Skeletal muscle tissue (tissue), 4 donors: Measurements from ENCODE around the gene BRINP3. TPM values are rescaled to one million over a fixed set of nuclear protein-coding genes. Genes with fewer than 3 reads are reported as not detected.

Source experiments
- H3K27ac ChIP-seq: one replicate; pipeline ENCODE4 v1.7.0; 2013; ENCODE audit warnings: mild to moderate bottlenecking, low read depth, low read length, inconsistent platforms
- H3K27me3 ChIP-seq, 3 donors: one replicate each; pipeline ENCODE4 v1.7.0; 2013; ENCODE audit warnings: low read length in 3 of 3; ENCODE audit not compliant: control insufficient read depth in 3 of 3, insufficient read depth in 3 of 3
- H3K36me3 ChIP-seq, 3 donors: one replicate each; pipeline ENCODE4 v1.7.0; 2013; ENCODE audit warnings: low read length in 3 of 3; ENCODE audit not compliant: control insufficient read depth in 3 of 3, insufficient read depth in 3 of 3
- H3K4me1 ChIP-seq, 3 donors: one replicate each; pipeline ENCODE4 v1.7.0; 2013; ENCODE audit warnings: low read length in 3 of 3, mild to moderate bottlenecking in 3 of 3; ENCODE audit not compliant: control insufficient read depth in 3 of 3, insufficient read depth in 3 of 3
- H3K4me3 ChIP-seq, 3 donors: one replicate each; pipeline ENCODE4 v1.7.0; 2013; ENCODE audit warnings: low read length in 3 of 3
- H3K9ac ChIP-seq, 3 donors: one replicate each; pipeline ENCODE4 v1.7.0; 2013; ENCODE audit warnings: low read length in 3 of 3, mild to moderate bottlenecking in 3 of 3, moderate library complexity in 2 of 3, low read depth in 1 of 3
- H3K9me3 ChIP-seq, 3 donors: one replicate each; pipeline ENCODE4 v1.7.0; 2013; ENCODE audit warnings: low read length in 3 of 3; ENCODE audit not compliant: control insufficient read depth in 3 of 3
- total RNA-seq: library from RNA; depleted of rRNA; stranded (reverse); fragments of >200 nt; gene quantifications from one replicate; pipeline ENCODE4 v1.2.3, GENCODE V29; 2014
- donor health status: Osteomylitis.

Gene BRINP3
- total RNA-seq, 1 donor from 2014 or later, result 3.7 TPM

DNA sequence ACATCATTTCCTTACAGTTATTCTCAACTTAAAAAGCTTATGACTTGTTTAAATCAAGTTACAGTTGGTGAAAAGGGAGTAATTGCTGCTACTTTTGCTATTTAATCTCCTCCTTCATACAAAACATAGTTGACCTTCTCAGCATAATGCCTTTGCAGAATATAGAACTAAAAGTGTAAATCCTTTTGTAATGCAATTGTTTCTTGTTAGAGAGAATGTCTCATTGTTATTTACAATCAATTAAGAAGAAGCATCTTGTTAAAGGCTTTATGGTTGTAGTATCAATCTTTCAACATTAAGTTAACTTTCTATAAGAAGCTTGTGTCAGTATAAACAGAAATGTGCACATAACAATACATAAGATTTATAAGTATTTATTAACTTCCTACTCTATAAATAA lies 360.7 kb downstream of the BRINP3 start:
- no peaks in the 10 kb centered on the region for H3K36me3 ChIP-seq
- no peaks in the 10 kb centered on the region for H3K4me1 ChIP-seq
- H3K27me3 ChIP-seq, result no peaks in the 10 kb centered on the region
- H3K4me3 ChIP-seq, result no peak overlapping the region
- no peak overlapping the region for H3K9ac ChIP-seq
- no peak overlapping the region for H3K27ac ChIP-seq
- H3K9me3 ChIP-seq, result no peaks in the 10 kb centered on the region

DNA sequence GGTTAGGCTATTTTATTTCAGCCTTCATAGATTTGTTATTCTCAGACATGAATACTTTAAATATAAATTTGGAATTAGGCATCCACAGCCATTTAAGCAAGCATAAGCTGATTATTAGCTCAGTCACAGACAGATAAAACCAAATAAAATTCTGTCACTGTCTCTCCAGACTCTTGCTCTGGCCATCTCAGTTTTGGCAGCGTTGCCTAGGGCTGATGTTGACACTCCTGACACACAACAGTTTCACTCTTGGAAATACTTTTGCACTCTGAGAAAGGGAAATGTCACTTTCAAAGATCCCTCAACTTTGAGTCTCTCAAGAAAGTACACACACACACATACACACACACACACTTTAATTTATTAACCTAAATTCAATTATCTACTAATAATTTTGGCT lies 372.7 kb downstream of the BRINP3 start:
- Histone ChIP-seq H3K4me3 (no peak overlapping the region), H3K9ac (no peak overlapping the region), H3K36me3 (no peaks in the 10 kb centered on the region), H3K9me3 (no peaks in the 10 kb centered on the region), H3K4me1 (no peaks in the 10 kb centered on the region), H3K27ac (no peak overlapping the region), H3K27me3 (no peaks in the 10 kb centered on the region)

DNA sequence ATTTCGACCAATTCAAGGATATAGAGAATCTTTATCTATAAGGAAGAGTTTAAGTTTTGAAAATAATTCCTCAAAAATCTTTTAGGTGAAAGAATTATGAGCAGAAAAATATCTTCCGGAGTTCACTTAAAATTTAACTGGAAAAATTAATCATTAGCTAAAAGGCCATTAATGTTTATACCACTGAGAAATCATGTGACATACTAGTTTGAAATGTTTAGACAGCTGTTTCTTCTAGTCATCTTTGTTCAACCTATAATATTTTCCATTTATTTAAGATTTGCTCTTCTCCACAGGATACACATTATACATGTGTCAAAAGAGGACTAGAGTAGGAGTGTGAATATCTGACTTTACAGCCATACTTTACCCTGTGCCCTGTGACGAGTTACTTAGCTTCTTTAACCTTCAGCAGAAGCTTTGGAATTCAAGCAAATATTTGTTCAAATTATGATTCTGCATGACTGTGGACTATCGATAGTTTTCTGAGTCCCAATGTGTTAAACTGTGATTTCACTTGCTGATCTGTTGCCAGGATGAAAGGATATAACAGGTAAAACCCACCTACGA lies 374.8 kb downstream of the BRINP3 start:
- H3K4me3 ChIP-seq, result no peak overlapping the region
- H3K9me3 ChIP-seq, result no peaks in the 10 kb centered on the region
- no peak overlapping the region for H3K9ac ChIP-seq
- H3K4me1 ChIP-seq, result no peaks in the 10 kb centered on the region
- H3K27ac ChIP-seq, result no peak overlapping the region
- H3K27me3 ChIP-seq, result no peaks in the 10 kb centered on the region
- H3K36me3 ChIP-seq, result no peaks in the 10 kb centered on the region

DNA sequence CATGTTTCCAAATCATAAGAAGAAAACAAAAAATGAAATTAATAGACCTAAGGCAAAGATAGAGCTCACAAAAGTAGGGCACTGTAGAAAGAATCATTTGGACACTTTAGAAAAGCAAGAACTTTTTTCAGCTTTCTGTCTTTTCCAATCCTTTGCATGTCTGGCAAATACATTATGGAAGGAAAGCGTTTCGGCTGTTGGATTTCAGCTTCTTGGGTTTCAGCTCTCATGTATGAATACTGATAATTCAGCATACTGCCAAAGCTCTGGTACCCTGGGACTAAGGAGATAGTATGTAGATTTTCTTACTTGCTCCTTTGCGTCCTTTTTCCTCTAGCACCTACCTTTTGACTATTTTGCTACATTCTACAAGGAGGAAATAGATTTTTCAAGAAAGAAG lies 375.9 kb downstream of the BRINP3 start:
- Histone ChIP-seq H3K27me3 (no peaks in the 10 kb centered on the region), H3K9me3 (no peaks in the 10 kb centered on the region), H3K27ac (no peak overlapping the region), H3K9ac (no peak overlapping the region), H3K4me3 (no peak overlapping the region), H3K4me1 (no peaks in the 10 kb centered on the region), H3K36me3 (no peaks in the 10 kb centered on the region)

DNA sequence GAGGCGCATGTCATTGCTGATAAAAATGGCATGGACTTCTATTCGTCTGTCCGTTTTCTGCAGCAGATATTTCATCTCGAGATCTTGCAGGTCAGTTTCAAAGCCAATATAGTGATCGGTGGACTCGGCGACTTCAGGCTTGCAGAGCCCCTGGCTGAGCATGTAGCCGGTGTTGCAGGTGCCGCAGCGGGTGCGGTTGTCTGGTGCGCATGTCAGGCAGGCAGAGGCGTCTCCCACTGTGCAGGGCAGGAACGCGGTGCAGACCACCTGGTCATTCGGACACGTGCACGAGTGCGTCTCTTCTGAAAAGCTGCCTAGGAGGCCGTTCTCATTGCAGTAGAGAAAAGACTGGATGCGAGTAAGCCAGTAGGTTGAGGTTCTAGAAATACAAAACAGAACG lies 378.9 kb downstream of the BRINP3 start:
- no peak overlapping the region for H3K4me3 ChIP-seq
- no peaks in the 10 kb centered on the region for H3K9me3 ChIP-seq
- H3K36me3 ChIP-seq, result no peaks in the 10 kb centered on the region
- H3K27ac ChIP-seq, result no peak overlapping the region
- H3K4me1 ChIP-seq, result no peaks in the 10 kb centered on the region
- no peak overlapping the region for H3K9ac ChIP-seq
- H3K27me3 ChIP-seq, result no peaks in the 10 kb centered on the region

DNA sequence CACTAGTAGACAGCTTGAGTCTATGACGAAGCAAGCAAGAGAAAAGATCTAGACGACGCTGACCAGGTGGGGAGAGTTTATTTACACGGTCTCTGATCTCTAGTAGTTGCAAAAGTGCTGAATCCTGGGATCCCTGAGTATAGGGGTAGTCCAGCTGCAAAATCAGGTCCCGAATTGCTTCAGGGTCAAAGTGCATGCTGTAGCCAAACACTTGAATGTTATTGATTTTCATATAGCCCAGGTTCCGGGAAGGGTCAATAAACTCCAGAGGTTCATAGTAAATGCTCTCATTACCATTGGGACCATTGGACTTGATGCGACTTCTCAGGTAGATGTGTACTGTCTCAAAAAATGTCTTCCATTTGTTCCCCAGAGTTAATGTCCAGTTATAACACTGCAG lies 379.6 kb downstream of the BRINP3 start:
- no peaks in the 10 kb centered on the region for H3K36me3 ChIP-seq
- no peaks in the 10 kb centered on the region for H3K9me3 ChIP-seq
- no peaks in the 10 kb centered on the region for H3K27me3 ChIP-seq
- no peaks in the 10 kb centered on the region for H3K4me1 ChIP-seq
- no peak overlapping the region for H3K4me3 ChIP-seq
- no peak overlapping the region for H3K9ac ChIP-seq
- no peak overlapping the region for H3K27ac ChIP-seq

DNA sequence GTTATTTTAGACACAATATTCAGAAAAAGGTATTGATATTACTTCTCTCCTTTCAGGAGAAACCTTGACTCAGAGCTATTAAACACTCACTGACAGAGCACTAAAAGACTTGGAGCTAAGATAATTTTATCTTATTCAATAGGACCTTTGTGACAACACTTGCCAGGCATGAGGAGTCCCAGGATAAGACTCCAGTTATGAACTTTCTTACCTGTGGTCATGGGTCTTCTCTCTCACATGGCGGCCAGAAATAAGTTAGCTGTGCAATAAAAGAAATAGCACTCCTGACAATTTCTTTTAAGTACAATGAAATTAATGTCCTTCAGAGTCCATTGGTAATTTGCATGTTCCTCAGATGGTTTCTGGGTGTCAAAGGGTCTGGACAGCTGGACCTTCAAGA lies 382.1 kb downstream of the BRINP3 start:
- Histone ChIP-seq H3K36me3 (no peaks in the 10 kb centered on the region), H3K4me3 (no peak overlapping the region), H3K4me1 (no peaks in the 10 kb centered on the region), H3K9me3 (no peaks in the 10 kb centered on the region), H3K27me3 (no peaks in the 10 kb centered on the region), H3K27ac (no peak overlapping the region), H3K9ac (no peak overlapping the region)

DNA sequence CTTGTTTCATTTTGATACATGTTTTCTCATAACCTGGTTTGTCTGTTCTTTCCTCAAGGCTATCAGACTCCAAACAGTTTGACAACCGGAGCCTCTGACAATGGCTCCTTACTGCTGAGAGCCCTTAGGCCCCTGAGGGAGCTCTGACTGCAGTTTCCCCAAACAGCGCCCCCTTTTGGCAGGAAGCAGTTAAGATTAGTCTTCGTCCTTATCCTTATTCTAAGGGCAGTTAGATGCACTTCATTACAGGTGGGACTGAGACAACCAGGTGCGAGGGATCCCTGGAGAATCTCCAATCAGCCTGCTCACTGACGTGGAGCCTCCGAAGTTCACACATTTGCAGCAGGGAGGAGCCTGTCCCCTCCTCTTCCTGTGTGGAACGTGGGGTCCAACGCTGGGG lies 393.1 kb downstream of the BRINP3 start:
- Histone ChIP-seq H3K9ac (no peak overlapping the region), H3K27me3 (no peaks in the 10 kb centered on the region), H3K27ac (no peak overlapping the region), H3K36me3 (no peaks in the 10 kb centered on the region), H3K4me1 (no peaks in the 10 kb centered on the region), H3K9me3 (no peaks in the 10 kb centered on the region), H3K4me3 (no peak overlapping the region)

DNA sequence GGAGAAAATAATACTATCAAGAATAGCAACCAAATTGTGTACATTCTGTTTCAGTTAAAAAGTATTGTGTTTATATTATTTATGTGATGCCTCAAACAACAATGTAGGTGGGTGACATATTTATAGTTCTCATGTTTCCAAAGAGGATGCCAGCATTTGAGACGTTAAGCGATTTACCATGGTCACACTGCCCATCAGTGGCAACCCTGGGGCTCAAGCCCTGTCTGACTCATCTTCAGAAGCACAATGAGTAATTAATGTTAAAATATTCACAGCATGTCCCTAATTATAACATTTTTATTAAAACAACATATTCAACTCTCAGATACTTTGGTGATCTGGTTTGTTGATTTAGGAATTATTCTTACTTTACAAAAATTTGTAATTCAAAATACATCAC lies 409.4 kb downstream of the BRINP3 start:
- no peaks in the 10 kb centered on the region for H3K27me3 ChIP-seq
- H3K27ac ChIP-seq, result no peak overlapping the region
- H3K9ac ChIP-seq, result no peak overlapping the region
- H3K9me3 ChIP-seq, result no peaks in the 10 kb centered on the region
- no peaks in the 10 kb centered on the region for H3K4me1 ChIP-seq
- H3K36me3 ChIP-seq, result no peaks in the 10 kb centered on the region
- H3K4me3 ChIP-seq, result no peak overlapping the region

DNA sequence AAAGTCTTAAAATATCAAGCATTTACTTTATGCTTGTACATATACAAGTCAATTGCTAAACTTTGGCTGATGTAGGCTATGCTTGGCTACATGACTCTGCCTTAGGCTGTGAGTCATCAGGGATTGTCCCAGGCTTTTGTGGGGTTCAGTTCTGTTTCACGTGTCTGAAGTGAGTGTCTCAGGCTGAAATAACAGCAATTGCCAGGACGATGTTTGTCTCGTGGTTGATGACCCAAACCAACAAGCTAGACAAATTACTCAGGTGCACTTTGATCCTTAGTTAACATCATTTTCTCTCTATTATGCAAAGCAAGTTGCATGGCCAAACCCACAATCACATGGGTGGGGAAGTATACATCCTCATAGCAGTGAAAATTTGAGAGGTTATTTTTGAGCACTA lies 410.1 kb downstream of the BRINP3 start:
- Histone ChIP-seq H3K4me1 (no peaks in the 10 kb centered on the region), H3K27me3 (no peaks in the 10 kb centered on the region), H3K4me3 (no peak overlapping the region), H3K9me3 (no peaks in the 10 kb centered on the region), H3K9ac (no peak overlapping the region), H3K36me3 (no peaks in the 10 kb centered on the region), H3K27ac (no peak overlapping the region)

DNA sequence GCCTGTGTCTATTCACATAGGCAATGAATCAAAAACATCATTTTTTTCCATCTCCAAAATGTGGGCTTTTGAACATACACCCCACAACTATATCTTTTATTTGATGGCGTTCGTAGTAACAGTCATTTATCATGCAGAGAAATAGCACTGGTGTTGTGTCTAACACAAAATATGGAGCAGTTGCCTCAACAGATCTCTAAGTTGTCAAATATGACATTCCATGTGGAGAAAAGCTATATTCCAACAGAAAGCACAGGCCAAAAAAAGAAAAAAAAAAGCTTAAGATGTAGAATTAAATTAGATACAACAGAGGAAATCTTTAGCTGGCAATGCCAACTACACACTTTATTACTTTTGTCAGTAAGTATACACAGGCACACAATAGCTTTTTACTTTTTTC lies 411.7 kb downstream of the BRINP3 start:
- H3K9me3 ChIP-seq, result no peaks in the 10 kb centered on the region
- H3K4me3 ChIP-seq, result no peak overlapping the region
- H3K36me3 ChIP-seq, result no peaks in the 10 kb centered on the region
- H3K27me3 ChIP-seq, result no peaks in the 10 kb centered on the region
- H3K9ac ChIP-seq, result no peak overlapping the region
- H3K27ac ChIP-seq, result no peak overlapping the region
- no peaks in the 10 kb centered on the region for H3K4me1 ChIP-seq
